Heart right ventricle (tissue), 16 donors: Measurements from ENCODE around the gene CAGE1. TPM values are rescaled to one million over a fixed set of nuclear protein-coding genes. Genes with fewer than 3 reads are reported as not detected.

Experiments
- ATAC-seq, 8 donors: fragments of 200-7000 bp; cut with Tn5 transposase; one replicate each; pipeline ENCODE4 v1.9.1; 2020; ENCODE audit warnings: mild to moderate bottlenecking in 8 of 8, moderate library complexity in 8 of 8, moderate number of reproducible peaks in 1 of 8
- DNase-seq, 2 donors: peaks; one replicate each; pipeline ENCODE4 v3.0.0-alpha.2; 2020
- H3K27ac ChIP-seq, 10 donors: fragments of 200-600 bp; sonication (generic) in 2 of 10; one replicate each; pipeline versions ENCODE4 v1.5.0 to v1.8.0; 2020 to 2022; ENCODE audit warnings: mild to moderate bottlenecking in 3 of 10
- H3K27me3 ChIP-seq, 7 donors: fragments of 200-600 bp; one replicate each; pipeline ENCODE4 v1.8.0; 2021 to 2022; ENCODE audit warnings: mild to moderate bottlenecking in 2 of 7
- H3K36me3 ChIP-seq, 9 donors: fragments of 200-600 bp; sonication (generic) in 1 of 9; one replicate each; pipeline versions ENCODE4 v1.5.0 to v1.8.0; 2020 to 2022; ENCODE audit warnings: mild to moderate bottlenecking in 2 of 9
- H3K4me1 ChIP-seq, 9 donors: fragments of 200-600 bp; sonication (generic) in 1 of 9; one replicate each; pipeline versions ENCODE4 v1.5.0 to v1.8.0; 2020 to 2022; ENCODE audit warnings: mild to moderate bottlenecking in 4 of 9
- H3K4me3 ChIP-seq, 10 donors: fragments of 200-600 bp; sonication (generic) in 2 of 10; one replicate each; pipeline versions ENCODE4 v1.5.0 to v1.8.0; 2020 to 2022; ENCODE audit warnings: mild to moderate bottlenecking in 7 of 10, moderate library complexity in 2 of 10
- H3K9me3 ChIP-seq, 11 donors: fragments of 200-600 bp in 10 of 11; sonication (generic) in 2 of 11; one replicate each; pipeline versions ENCODE4 v1.5.0 to v1.8.0; 2013 to 2022; ENCODE audit warnings: mild to moderate bottlenecking in 2 of 11, control low read depth in 1 of 11, moderate library complexity in 1 of 11
- WGBS, 2 donors: extraction: QIAGEN DNeasy Blood & Tissue Kit; methylation state at CpG; one replicate each; pipeline ENCODE4 v1.1.7; 2013; ENCODE audit warnings: inconsistent platforms in 1 of 2; 5-methylcytosine and 5-hydroxymethylcytosine counted together
- intact Hi-C, 10 donors: fragments of 100-400 bp; cut with DNase I; formaldehyde crosslinking; loops; one replicate each; pipeline versions ENCODE4 v1.11.1 to v1.14.2; 2022
- polyA plus RNA-seq, 2 donors: library from polyadenylated mRNA; stranded (reverse); fragments of 200-250 nt; gene quantifications; one replicate each; pipeline ENCODE4 v1.2.3, GENCODE V29; 2013
- total RNA-seq, 10 donors: library from RNA; stranded (reverse); fragmentation: NEBNext Ultra II Directional in 3 of 10; extraction: Animal tissue kit (Norgen Biotek cat#: 25700) in 3 of 10; gene quantifications; one replicate each; pipeline versions ENCODE4 v1.2.1 to v1.2.4, GENCODE V29; 2021 to 2023
- TF ChIP-seq, protein P1 (sequence below), 9 donors: fragments of 200-600 bp; sonication (generic) in 2 of 9; IDR thresholded peaks; one replicate each; pipeline versions ENCODE4 v1.5.0 to v1.8.0; 2021 to 2022; ENCODE audit warnings: antibody characterized with exemption in 9 of 9, mild to moderate bottlenecking in 5 of 9, moderate library complexity in 1 of 9
- donor health status: Arrhythmogenic right ventricular cardiomyopathy.
- donor health status: ischemic (EF 13 %, LVEDD 7.1; RV severe dilation, severe dysfunction).
- donor health status: healthy with polysubstance abuse.
- donor health status: DM: no; HTN: yes; CAD: no.
- donor health status: DM: no; HTN: no; CAD: no.
- donor health status: ischemic (EF 25% LVEDD 6.9; RV normal size, moderate dysfunction).
- donor health status: ischemic (EF 25% LVEDD 5.7; RV mildly dilated, moderate dysfunction).
- donor health status: healthy.
- donor health status: DM: yes; HTN: yes; CAD: no.
- donor health status: Ischemic cardiomyopathy.
- donor health status: ischemic (EF 35%, LVEDD 5.7; RV mildly dilated, moderate dysfunction).
- donor health status: nonischemic (EF 11% LVEDD 7.7; RV severe dilation, severe dysfunction).
- donor health status: DM: yes; HTN: yes; CAD: no.
- donor health status: PGD.
- donor health status: ischemic (EF 29% LVEDD 5.4; RV normal size, mild dysfunction).
- donor health status: nonischemic (EF 23%, LVEDD 6.1; RV moderate dilation, normal function).

Gene CAGE1
- total and polyA plus RNA-seq, 12 donors = 0.08 to 0.32 TPM; not detected in 10

GRCh38 chr6:7426447-7427169 lies 37.1 kb upstream of the CAGE1 start:
- no peaks in the 10 kb centered on the region for H3K9me3 ChIP-seq
- WGBS, 2 donors = 78 to 88% methylated on average over 16 of the region's 16 CpGs
- no peak for ATAC-seq

DNA sequence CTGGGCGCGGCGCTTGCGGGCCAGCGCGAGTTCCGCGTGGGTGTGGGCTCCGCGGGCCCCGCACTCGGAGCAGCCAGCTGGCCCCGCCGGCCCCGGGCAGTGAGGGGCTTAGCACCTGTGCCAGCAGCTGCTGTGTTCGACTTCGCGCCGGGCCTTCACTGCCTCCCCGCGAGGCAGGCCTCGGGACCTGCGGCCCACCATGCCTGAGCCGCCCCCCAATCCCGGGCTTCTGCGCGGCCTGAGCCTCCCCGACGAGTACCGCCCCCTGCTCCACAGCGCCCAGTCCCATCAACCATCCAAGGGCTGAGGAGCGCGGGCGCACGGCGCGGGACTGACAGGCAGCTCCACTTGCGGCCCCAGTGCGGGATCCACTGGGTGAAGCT lies 36.3 kb upstream of the CAGE1 start:
- H3K36me3 ChIP-seq = no peaks in the 10 kb centered on the region
- no peaks in the 10 kb centered on the region for H3K27me3 ChIP-seq
- peak overlapping the region in 5 of 10 donors; percentile 28 to 75 (median 52) for H3K27ac ChIP-seq
- TF ChIP-seq, protein P1, sequence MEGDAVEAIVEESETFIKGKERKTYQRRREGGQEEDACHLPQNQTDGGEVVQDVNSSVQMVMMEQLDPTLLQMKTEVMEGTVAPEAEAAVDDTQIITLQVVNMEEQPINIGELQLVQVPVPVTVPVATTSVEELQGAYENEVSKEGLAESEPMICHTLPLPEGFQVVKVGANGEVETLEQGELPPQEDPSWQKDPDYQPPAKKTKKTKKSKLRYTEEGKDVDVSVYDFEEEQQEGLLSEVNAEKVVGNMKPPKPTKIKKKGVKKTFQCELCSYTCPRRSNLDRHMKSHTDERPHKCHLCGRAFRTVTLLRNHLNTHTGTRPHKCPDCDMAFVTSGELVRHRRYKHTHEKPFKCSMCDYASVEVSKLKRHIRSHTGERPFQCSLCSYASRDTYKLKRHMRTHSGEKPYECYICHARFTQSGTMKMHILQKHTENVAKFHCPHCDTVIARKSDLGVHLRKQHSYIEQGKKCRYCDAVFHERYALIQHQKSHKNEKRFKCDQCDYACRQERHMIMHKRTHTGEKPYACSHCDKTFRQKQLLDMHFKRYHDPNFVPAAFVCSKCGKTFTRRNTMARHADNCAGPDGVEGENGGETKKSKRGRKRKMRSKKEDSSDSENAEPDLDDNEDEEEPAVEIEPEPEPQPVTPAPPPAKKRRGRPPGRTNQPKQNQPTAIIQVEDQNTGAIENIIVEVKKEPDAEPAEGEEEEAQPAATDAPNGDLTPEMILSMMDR (IDR thresholded peaks at IDR 0.05) = no peak
- peak in 2 of 8 donors; percentile 14 to 24 for ATAC-seq
- H3K4me1 ChIP-seq = peaks cover 0 to 3% (median 0%) of the 10 kb centered on the region in 9 donors
- intact Hi-C loops = loop anchor here in 9 of 10 donors (5.0 to 10.0 kb wide), 7 partner anchors 42 to 192 kb away; partner anchors contain the start of gene DSP (in 5 of the 9)
- H3K9me3 ChIP-seq = no peaks in the 10 kb centered on the region
- WGBS, 2 donors = 94 to 99% methylated on average over 39 of the region's 39 CpGs
- DNase-seq = no peak
- H3K4me3 ChIP-seq = no peak overlapping the region

More at GRCh38 chr6:7426447-7427169, 37.1 kb upstream of the CAGE1 start:
- no peak for DNase-seq
- Histone ChIP-seq H3K36me3 (no peaks in the 10 kb centered on the region), H3K27ac (no peak overlapping the region), H3K4me3 (no peak overlapping the region), H3K27me3 (peaks cover 0 to under 1% (median 0%) of the 10 kb centered on the region in 7 donors), H3K4me1 (peaks cover 0 to 3% (median 0%) of the 10 kb centered on the region in 9 donors)
- TF ChIP-seq, protein P1 (IDR thresholded peaks at IDR 0.05) = no peak
- intact Hi-C loops = loop anchor here in 9 of 10 donors (5.0 to 10.0 kb wide), 7 partner anchors 41 to 191 kb away; partner anchors contain the start of gene DSP (in 5 of the 9)

DNA sequence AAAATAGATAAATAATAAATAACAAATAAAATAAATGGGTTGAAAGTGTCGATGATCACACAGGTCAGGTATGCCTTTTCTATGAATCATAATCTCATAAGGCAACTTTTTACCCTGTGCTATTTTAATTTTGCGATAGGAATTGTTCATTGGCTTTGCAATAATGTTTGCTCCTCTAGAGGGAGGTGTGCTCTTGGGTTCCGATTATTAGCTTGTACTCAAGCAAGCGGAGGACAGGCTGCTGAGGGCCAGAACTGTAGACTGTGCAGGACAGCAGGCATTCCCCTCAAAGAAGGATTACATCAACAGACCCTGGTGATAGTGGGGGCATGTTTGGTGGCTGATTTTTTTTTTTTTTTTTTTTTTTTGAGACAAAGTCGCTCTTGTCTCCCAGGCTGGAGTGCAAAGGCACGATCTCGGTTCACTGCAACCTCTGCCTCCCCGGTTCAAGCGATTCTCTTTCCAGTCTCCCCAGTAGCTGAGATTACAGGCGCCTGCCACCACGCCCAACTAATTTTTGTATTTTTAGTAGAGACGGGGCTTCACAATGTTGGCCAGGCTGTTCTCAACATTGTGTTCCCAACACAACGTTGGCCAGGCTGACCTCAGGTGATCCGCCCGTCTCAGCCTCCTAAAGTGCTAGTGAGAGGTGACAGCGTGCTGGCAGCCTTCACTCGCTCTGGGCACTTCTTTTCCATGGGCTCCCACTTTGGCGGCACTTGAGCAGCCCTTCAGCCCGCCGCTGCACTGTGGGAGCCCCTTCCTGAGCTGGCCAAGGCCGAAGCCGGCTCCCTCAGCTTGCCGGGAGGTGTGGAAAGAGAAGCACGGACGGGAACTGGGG lies 35.6 kb upstream of the CAGE1 start:
- WGBS, 2 donors = 55 to 60% methylated on average over 25 of the region's 25 CpGs
- H3K27ac ChIP-seq = peak overlapping the region in 5 of 10 donors; percentile 28 to 75 (median 52)
- ATAC-seq (peak; percentile 80 to 95 (median 93)), DNase-seq (peak; percentile 25 to 67)
- H3K9me3 ChIP-seq = no peaks in the 10 kb centered on the region
- H3K4me1 ChIP-seq = peaks cover 0 to 3% (median 0%) of the 10 kb centered on the region in 9 donors
- H3K27me3 ChIP-seq = no peaks in the 10 kb centered on the region
- intact Hi-C loops = loop anchor here in 9 of 10 donors (1.0 to 10.0 kb wide), 8 partner anchors 42 to 192 kb away; partner anchors contain the start of gene DSP (in 6 of the 9)
- H3K36me3 ChIP-seq = no peaks in the 10 kb centered on the region
- no peak overlapping the region for H3K4me3 ChIP-seq
- TF ChIP-seq, protein P1 (IDR thresholded peaks at IDR 0.05) = peak in 8 of 9 donors; percentile 23 to 65 (median 51)

DNA sequence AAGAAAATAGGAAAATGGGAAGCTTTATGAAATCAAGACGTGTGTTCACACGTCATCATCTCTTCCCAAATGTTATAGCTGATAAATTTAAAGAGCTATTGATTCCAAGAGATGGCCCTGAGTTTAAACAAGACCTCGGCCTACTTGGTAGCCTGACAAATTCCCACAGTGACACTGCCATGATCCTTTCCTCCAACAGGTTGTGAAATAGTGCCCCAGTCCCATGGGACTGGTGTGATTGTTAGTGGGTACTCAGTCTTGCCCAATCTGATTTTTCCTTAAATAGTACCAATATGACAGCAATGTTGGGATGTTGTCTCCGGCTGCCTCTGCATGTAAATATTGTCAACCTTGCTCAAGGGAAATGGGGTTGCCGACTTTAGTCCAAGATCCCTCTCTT lies 34.5 kb upstream of the CAGE1 start:
- peaks cover 0 to 4% (median 0%) of the 10 kb centered on the region in 9 donors for H3K36me3 ChIP-seq
- H3K4me3 ChIP-seq = no peak overlapping the region
- peaks cover 0 to 3% (median 0%) of the 10 kb centered on the region in 9 donors for H3K4me1 ChIP-seq
- WGBS, 2 donors = 85 to 89% methylated on average over 5 of the region's 5 CpGs
- no peak for DNase-seq
- intact Hi-C loops = loop anchor here in 7 of 10 donors (1.0 to 10.0 kb wide), 5 partner anchors 118 to 191 kb away; partner anchors contain the start of gene DSP (in 3 of the 7)
- TF ChIP-seq, protein P1 (IDR thresholded peaks at IDR 0.05) = no peak
- H3K9me3 ChIP-seq = no peaks in the 10 kb centered on the region
- no peak for ATAC-seq
- H3K27ac ChIP-seq = no peak overlapping the region
- no peaks in the 10 kb centered on the region for H3K27me3 ChIP-seq
